LHCN-M2 (cell line): Measurements from ENCODE around the gene PPP2R5A. TPM values are rescaled to one million over a fixed set of nuclear protein-coding genes. Genes with fewer than 3 reads are reported as not detected.

ENCODE experiments used
- DNase-seq: peaks from one replicate; pipeline ENCODE4 v3.0.0-alpha.2; 2012; ENCODE audit warnings: low read depth
- polyA plus RNA-seq: library from polyadenylated mRNA; unstranded; fragments of >200 nt; gene quantifications from one replicate; pipeline ENCODE4 v1.2.1, GENCODE V29; 2012; ENCODE audit warnings: missing spikeins
- total RNA-seq: library from RNA; depleted of rRNA; stranded (reverse); fragments of >200 nt; gene quantifications from 2 replicates; pipeline ENCODE4 v1.2.3, GENCODE V29; 2014; rRNA removed

The PPP2R5A gene
- total RNA-seq, result 11.5 and 13.0 TPM in 2 replicates
- polyA plus RNA-seq, result 4.2 TPM

DNA sequence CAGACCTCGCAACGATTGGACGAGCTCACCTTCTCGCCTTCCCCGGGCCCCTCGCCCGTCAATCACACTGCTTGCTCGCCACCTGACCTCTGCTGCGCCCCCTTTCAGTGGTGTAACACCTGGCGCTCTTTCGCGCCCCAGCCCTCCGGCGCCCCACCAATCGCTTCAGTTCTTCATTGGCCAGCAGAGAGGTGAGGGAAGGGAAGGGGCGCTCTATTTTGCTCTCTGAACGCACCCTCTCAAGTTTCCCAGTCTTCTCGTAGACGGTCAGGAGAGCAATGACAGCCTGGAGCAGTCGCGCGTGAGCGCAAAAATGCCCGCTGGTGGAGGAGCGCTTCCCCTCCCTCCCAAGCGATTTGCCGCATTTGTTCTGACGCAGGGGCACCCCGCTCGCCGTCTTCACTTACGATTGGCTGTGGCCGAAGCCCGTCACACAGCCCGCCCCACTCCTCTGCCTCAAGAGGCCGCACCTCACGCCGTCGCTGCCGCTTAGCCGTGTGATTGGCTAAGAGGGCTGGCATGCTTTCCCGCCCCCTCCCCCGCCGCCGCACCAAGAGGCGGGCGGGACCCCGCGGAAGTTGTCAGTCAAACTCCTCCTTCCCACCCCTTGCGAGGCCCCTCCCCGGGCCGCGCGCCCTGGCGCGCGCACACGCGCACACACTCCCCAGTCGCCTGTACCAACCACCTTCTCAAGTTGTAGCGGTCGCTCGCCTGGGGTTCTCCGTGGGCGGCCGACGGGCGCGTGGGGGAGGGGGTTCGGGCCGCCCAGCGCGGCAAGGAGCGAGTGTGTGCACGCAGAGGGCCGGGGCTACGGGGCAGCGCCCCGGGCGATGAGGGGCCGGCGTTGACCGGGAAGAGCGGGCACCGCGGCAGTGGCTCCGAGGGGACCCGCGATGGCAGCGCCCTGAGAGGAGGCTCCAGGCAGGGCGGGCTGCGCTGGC lies at the start of gene PPP2R5A:
PPP2R5A (plus strand) TSS at position 667 of the 941 bp plus-strand sequence. CDS start 701 bp downstream, outside the sequence.
- peak; percentile 98 for DNase-seq

DNA sequence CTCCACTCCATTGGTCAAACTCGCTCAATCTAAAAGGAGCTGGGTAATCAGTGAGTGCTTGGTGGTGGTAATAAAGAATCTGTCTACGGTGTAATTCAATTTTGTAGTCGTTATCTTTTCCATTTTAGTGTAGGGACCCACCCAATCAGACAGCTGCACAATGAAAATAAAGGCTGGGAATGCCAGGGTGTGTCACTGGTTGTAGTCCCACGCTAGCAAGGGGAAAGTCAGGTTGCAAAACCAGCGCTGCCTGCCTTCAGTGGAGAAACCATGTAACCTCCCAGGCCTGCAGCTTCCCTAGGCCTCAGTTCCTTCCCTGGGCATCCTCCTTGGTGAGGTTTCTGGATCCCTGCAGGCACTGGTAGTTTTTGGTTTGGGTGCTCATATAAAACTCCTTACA lies 49.4 kb upstream of the PPP2R5A start:
- no peak for DNase-seq

DNA sequence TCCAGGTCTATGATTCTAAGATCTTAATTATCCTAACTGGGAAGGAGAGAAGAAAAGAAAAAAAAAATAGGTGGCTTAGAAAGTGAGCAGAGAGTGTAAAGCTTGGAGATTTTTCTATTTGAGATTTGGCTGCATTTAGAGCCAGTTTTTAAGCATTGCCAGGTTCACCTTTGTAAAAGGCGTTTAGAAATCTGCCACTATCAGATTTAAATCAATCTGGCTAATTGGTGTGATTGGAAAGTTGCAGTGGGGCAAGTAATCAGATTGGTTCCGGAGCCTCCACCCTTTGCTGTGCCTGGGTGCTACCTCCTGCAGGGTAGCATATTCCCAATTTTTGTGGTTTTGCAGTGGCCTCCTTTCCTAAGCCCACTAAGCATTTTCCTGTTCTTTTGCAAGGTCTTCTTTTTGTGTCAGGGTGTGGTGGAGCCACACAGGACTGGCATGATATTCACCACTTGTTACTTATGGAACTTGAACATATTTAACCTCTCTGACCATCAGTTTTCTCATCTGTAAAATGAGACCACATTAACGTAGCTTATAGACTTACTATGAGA lies 48.5 kb upstream of the PPP2R5A start:
- DNase-seq, result no peak

DNA sequence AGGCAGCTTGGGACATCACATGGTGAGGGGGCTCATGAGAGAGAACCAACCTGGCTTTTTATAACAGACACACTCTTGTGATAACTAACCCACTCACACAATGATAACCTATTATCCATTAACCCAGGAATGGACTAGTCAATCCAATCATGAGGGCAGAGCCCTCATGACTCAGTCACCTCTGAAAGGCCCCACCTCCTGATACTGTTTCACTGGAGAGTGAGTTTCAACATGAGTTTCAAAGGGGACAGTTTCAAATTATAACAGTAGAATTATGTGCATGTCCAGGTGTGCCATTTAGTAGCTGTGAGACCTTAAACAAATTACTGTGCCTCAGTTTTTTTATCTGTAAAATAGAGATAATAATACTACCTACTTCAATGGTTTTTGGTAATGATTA lies 47.6 kb upstream of the PPP2R5A start:
- DNase-seq, result no peak

DNA sequence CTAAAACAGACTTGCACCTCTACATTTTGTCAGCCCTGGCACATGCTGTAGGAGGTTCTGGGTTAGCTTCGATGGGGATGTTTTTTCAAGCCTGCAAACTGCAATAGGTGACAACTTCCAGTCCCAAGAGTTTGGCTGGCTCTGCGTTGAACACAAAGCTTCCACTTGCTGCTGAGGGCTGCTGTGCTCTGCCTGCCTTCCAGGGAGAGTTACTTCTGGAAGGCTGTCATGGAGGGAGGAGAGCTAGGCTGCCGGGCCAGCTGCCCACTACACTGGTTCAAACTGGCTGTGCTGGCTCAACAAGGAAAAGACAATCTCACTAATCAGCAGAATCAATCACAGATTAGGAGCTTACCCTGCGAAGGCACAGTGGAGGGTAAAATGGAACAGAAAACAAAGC lies 46.7 kb upstream of the PPP2R5A start:
- no peak for DNase-seq

DNA sequence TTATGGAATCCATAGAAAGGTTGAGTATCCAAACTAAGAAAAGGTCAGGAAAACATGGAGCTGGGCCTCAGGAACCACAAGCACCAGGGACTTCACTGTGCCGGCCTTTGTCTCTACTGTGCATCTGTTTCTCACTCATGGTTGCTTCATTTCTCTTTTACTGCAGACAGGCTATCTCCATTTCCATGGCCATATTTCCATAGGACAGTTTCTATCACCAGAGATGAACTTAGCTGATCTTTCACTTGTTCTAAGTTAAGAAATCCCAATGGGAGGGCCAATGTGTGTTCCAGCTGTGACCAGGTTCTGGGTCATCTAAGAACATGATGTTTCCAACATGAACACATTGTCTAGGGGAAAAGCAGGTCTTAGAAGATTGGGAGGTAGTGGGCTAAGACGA lies 43.7 kb upstream of the PPP2R5A start:
- DNase-seq, result no peak

DNA sequence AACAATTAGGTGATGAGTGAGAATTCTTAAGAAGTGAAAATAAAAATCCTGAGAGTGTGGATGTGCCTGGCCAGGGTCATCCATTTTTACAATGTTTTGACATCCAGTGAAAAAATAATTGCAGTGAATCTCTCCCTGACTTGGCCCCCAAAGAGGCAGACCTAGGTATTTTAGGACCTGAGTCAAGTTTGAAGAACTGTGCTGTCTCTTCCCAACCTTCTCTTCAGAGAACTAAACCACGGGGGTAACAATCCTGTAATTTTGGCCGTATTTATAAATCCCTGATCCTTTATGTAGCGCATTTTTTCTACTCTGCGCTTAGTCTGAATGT lies 43.3 kb upstream of the PPP2R5A start:
- DNase-seq, result no peak

DNA sequence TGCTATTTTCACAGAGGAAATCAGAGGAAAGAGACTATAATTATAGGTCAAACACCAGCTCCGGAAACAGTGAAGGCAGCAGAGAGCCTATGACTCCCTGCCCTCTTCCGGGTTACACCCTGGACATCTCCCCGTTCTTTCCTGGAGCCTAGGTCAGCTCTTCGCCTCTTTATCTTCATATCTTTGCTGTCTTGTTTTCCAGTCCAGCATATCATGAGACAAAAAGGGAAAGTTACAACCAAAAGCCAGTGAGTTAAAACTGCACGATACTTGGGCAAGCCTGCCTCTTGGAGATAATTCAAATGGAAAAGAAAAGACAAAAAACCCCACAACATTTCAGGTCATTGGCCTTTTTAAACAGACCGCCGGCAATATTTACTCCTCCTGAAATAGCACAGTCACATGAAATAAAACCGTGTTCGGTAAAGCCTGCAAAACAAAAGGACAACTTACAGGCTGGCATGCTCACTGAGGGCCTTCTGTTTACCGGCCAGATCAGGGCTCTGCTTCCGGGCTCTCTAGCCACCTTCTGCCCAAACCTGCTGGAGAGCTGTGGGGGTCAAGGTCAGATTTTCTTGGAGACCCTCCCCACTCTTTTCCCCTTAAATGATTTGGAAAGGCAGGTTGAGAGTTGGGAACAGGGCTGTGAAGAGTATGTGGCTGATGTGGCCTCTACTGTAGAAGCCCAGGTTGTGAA lies 42.8 kb upstream of the PPP2R5A start:
- DNase-seq, result no peak

DNA sequence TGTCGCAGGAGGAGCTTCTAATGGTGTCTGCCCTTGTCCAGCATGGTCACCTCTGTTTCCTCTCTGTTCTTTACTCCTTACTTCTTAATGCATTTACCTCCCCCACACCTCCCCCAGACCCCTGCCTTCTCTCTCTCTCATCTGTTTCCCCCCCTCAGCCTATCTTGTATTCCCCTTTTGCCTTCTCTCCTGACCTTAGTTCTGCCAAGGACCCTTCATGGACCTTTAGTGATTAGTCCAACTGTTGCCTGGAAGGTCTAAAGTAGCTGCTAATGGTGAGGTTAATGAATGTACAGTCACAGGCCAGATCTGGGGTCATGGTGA lies 42.3 kb upstream of the PPP2R5A start:
- no peak for DNase-seq

DNA sequence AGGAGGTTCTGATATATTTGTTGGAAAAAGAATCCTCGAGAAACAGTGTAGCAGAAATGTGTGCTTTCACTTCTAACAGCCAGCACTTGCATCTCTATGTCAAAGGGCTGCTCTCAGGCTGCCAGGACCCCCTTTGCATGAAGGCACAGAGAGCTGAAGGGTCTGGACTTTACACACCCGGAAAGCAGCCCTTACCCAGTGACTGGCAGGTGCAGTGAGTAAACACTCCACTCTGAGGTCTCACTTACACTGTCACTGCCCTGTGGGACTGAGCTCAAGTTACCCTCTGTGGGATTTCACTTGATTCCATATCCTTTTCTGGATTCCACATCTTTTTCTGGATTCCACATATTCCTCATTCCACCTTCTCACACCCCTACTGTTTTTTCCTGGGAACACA lies 40.8 kb upstream of the PPP2R5A start:
- no peak for DNase-seq

DNA sequence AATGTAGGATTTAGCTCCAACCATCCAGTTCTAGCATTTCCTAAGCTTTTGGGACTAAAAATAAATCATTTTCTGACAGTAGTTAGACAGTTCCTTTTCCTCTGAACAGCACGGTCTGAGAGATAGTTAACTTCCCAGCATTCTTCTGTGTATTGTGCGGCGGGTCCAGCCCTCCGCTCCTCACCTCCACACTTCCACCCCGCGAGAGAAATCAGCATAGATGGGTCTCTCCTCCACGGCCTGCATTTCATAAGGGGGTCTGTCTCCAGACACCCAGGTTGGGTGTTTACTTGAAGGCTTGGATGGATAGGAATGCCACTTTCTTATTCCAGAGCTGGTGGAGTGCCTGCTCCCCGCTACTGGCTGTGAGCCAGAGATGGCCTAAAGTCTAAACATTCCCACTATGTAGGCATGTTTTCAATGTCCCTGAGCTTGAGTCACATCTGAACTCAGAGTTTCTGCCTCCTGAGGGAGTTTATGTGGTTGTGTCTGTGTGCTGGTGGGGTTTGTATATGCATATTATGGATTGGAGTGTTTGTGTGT lies 38.0 kb upstream of the PPP2R5A start:
- peak; percentile 29 for DNase-seq

DNA sequence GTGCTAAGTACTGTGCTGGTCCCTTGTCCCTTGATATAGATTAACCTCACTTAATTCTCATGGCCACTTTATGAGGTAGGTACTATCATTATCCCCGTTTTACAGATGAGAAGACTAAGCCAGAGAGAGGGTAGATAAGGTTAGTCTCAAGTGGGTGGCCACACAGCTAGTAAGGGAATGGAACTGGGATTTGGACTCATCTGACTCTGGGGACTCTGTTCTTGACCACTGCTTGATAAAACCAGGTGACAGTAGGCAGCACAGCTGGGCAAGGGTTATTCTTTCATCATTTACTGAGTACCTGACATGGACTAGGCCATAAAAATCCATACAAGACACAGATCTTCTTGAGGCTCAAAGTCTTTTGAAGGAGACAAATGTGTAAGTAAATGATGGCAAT lies 37.2 kb upstream of the PPP2R5A start:
- no peak for DNase-seq

DNA sequence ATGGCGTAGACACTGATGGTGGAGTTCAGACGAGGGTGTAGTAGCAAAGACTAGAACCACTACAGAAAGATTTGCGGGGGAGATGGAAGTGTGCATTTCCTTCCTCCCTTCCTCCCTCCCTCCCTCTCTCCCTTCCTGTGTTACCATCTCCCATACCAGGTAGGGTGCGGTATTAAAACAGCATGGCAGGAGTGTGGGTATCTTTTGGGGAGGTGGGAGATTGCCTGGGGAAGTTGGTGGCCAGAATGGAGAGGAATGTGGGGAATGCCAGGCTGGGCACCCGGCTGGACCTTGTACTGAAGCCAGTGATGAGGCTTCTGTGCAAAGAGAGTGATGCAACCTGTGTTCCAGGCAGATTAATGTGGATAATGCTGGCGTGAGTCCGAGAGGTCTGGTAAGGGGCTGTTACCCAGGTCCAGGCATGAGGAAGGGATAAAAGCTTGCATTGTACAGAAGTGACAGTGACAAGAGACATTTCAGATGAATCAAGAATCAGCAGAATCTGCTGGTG lies 30.3 kb upstream of the PPP2R5A start:
- no peak for DNase-seq

DNA sequence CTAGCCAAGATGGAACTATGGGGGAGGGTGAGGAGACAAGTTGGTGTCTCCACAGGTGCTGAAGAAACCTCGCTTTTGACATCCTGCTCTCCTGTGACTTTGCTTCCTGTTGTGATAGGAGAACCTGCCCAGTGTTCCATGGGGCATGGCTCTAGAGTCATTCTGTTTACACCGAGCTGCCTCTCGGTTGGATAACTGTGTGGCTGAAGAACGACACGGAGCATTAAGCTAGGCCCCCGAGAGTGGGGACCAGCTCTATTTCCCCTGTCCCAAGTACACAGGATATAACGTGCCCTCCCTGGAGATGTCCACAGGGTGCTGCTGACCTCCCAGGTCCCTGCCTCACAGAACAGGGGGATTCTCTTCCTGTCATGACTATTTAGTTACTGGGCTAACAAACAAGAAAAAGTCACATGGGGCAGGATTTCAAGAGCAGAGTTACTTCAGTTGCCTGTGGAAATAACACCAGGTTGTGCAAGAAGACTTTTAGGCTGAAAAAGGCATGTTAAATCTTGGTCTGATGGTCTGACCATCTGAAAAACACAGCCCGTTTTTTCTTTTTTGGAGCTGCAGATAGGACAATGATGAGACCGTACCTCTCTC lies 29.4 kb upstream of the PPP2R5A start:
- no peak for DNase-seq

DNA sequence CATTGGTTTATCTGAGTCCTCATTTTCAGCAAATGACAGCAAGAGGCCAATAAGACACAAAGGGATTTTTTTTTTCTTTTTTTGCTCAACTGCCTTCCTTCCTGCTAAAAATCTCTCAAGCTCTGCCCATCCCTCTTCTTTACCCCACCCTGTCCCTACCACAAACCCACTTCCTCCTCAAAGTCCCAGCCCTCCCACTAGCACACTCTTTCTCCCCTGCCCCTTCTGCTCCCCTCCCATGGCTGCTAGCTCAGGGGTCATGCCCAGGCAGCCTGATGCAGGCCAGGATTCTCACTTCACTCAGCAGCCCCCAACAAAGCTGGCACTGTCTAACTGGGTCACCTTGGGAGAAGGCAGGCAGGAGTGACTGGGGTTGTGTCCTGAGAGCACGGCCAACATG lies 28.8 kb upstream of the PPP2R5A start:
- no peak for DNase-seq

DNA sequence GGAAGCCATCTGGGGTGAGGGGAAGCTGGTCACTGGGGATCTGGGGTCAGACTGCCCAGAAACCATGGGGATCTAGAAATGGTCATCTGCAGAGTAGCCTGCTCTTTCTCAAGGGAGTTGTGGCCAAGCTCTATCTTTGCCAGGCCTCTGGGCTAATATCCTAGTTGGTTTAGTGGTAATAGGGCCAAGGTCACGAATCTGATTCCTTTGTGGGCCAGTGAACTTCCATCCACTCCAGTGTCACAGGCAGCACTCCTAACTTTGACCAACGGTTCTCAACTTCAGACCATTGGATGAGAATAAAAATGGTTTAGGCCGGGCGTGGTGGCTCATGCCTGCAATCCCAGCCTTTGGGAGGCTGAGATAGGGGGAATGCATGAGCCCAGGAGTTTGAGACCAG lies 28.1 kb upstream of the PPP2R5A start:
- no peak for DNase-seq

DNA sequence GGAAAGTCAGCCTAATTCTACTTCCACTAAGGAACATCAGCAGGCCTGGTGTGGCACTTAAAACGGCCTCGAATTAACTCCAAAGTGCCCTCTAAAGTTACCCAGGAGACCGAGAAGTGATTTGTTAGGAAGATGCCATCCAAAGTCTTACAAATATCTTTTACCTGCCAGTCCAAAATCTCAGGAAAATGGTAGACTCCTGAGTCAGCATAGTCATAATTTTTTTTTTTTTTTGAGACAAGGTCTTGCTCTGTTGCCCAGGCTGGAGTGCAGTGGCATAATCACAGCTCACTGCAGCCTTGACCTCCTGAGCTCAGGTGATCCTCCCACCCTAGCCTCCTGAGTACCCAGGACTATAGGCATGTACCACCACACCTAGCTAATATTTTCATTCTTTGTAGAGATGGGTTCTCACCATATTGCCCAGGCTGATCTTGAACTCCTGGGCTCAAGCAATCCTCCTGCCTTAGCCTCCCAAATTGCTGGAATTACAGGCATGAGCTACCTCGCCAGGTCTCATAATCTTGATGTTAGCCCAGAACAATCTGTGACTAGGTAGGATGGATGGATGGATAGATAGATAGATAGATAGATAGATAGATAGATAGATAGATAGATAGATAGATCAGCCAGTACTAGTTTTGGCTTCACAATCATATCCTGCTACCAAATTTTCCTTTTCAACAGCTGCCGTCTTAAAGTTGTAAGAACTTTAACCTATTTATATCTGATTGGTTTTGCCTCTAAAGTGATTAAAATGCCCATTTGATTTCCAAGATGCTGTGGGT lies 25.3 kb upstream of the PPP2R5A start:
- no peak for DNase-seq

DNA sequence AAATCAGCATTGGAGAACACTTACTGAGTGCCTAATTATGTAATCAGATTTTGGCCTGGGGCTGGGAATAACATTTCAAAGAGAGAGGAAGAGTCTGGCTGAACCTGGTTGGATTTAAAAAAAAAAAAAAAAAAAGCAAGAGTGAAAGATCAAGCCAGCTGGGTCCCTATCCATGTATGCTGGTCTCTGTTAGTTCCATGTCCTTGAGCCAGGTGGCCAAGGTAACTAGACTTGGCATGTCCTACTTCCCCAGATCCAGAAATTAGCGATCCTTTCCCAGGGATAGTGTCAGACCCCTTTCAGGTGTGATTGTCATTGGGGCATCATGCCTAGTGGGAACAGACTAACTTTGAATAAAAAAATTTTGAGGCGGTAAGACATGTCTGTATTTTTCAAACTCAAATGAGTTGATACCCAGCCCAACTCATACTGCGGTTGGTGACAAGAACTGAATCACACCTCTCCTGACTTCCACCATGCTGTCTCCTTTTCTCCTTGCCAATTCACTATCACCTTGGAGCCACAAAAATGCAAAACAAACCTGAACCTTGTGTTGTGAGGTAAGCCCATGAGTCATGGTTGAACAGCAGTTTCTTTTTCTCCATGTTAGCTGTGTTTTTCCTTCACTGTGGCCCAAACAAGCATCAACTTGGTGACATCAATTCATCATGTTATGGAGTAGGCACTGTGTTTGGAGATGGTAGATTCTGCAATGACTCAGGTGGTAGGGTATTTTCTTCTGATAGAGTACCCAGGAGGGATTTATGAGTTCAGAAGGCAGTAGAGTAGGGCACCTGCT lies 24.5 kb upstream of the PPP2R5A start:
- DNase-seq, result no peak

DNA sequence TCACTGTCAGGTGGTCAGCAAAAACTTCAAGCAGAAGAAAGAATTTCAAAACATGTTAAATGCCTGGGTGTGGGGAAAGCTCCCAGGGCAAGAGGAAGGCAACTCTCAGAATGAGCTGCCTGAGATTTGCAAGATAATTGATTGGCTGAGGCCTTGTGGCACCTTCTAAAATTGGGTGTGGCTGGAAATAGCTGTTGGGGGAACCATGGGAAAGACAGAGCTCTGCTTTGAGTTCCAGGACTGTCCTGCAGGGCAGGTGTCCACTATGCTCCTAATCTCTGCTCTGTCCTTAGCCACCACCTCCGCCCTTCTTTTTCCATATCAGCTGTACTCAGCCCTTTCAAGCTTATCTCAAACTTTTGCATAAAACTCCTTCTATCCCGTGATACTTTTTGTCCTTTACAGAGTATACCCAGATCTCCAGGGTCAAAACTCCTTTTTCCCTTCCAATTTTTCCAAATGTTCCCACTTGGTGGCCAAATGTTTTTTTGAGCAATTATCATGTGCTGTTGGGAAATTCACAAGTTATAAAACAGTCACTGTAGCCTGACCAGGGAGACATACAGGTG lies 23.8 kb upstream of the PPP2R5A start:
- DNase-seq, result no peak

DNA sequence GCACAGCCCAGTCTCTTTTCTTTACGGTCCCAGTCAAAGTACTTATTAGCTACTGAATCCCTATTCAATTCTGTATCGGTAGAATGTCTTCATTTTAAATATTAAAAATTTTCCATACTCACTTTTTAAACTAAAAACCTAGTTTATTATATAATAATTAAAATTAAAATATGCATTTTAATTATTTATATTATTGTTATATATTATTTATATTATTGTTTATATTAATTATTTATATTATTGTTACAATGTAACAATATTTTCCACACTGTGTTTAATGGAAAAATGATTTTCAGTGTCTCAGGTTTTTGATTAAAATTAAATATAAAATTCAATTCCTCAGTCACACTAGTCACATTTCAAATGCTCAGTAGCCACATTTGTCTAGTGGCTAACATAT lies 18.2 kb upstream of the PPP2R5A start:
- no peak for DNase-seq
